ENCODE measurements around the gene PRR30. TPM values are rescaled to one million over a fixed set of nuclear protein-coding genes. Genes with fewer than 3 reads are reported as not detected.

PRR30 gene
- total RNA-seq, 1 experiment from 2014 or later = not detected

- no peak for DNase-seq (ENCODE audit: low read depth)
These were observed 39.8 kb downstream of the PRR30 start for GRCh38 chr2:27099334-27099955.

GRCh38 chr2:27097341-27097740, 41.9 kb downstream of the PRR30 start:
- DNase-seq (ENCODE audit: low read depth) = no peak

GRCh38 chr2:27096748-27097297, 42.4 kb downstream of the PRR30 start:
- DNase-seq (ENCODE audit: low read depth) = no peak

GRCh38 chr2:27095745-27096651, 43.2 kb downstream of the PRR30 start:
- peak; percentile 52 for DNase-seq (ENCODE audit: low read depth)

- DNase-seq (ENCODE audit: low read depth) = no peak
These were observed 43.8 kb downstream of the PRR30 start for GRCh38 chr2:27095427-27095744.

- no peak for DNase-seq (ENCODE audit: low read depth)
These were observed 44.7 kb downstream of the PRR30 start for GRCh38 chr2:27094353-27094984.

GRCh38 chr2:27093430-27094352, 45.5 kb downstream of the PRR30 start:
- no peak for DNase-seq (ENCODE audit: low read depth)

GRCh38 chr2:27092696-27093429, 46.3 kb downstream of the PRR30 start:
- no peak for DNase-seq (ENCODE audit: low read depth)

GRCh38 chr2:27091746-27092695, 47.2 kb downstream of the PRR30 start:
- DNase-seq (ENCODE audit: low read depth) = no peak

- no peak for DNase-seq (ENCODE audit: low read depth)
These were observed 49.9 kb downstream of the PRR30 start for GRCh38 chr2:27089111-27089954.

GRCh38 chr2:27088634-27089033, 50.6 kb downstream of the PRR30 start:
- DNase-seq (ENCODE audit: low read depth) = no peak

GRCh38 chr2:27087823-27088410, 51.3 kb downstream of the PRR30 start:
- DNase-seq (ENCODE audit: low read depth) = no peak

Other genes with a start within 250 kb of the PRR30 start
- 1.5 and 1.7 TPM in 2 replicates for gene MAPRE3, start 168.8 kb downstream of the PRR30 start, total RNA-seq (2014; rRNA removed)
- 60.0 and 61.4 TPM in 2 replicates for gene TMEM214, start 106.4 kb downstream of the PRR30 start, total RNA-seq (2014; rRNA removed)
- 26.0 and 29.2 TPM in 2 replicates for gene AGBL5, start 87.7 kb downstream of the PRR30 start, total RNA-seq (2014; rRNA removed)
- gene OST4, start 67.8 kb downstream of the PRR30 start, total RNA-seq (2014; rRNA removed) = 325 and 383 TPM in 2 replicates
- gene EMILIN1, start 60.8 kb downstream of the PRR30 start, total RNA-seq (2014; rRNA removed) = 6.1 and 11.0 TPM in 2 replicates
- 0.51 and 0.52 TPM in 2 replicates for gene KHK, start 52.6 kb downstream of the PRR30 start, total RNA-seq (2014; rRNA removed)
- 0.69 and 1.6 TPM in 2 replicates for gene CGREF1, start 20.3 kb downstream of the PRR30 start, total RNA-seq (2014; rRNA removed)
- 0.17 TPM in 1 of 2 replicates, not detected in the other for gene ABHD1, start 15.6 kb downstream of the PRR30 start, total RNA-seq (2014; rRNA removed)
- gene PREB, start 4.8 kb downstream of the PRR30 start, total RNA-seq (2014; rRNA removed) = 68.9 and 72.4 TPM in 2 replicates
- not detected in 2 replicates for gene TCF23, start 9.6 kb upstream of the PRR30 start, total RNA-seq (2014; rRNA removed)
- gene ATRAID, start 72.6 kb upstream of the PRR30 start, total RNA-seq (2014; rRNA removed) = 180 and 193 TPM in 2 replicates
- gene SLC5A6, start 72.9 kb upstream of the PRR30 start, total RNA-seq (2014; rRNA removed) = 39.6 and 54.5 TPM in 2 replicates
- gene CAD, start 78.0 kb upstream of the PRR30 start, total RNA-seq (2014; rRNA removed) = 42.7 and 44.5 TPM in 2 replicates
- gene SLC30A3, start 123.6 kb upstream of the PRR30 start, total RNA-seq (2014; rRNA removed) = 0.63 TPM in 1 of 2 replicates, not detected in the other
- not detected in 2 replicates for gene DNAJC5G, start 136.0 kb upstream of the PRR30 start, total RNA-seq (2014; rRNA removed)
- 0.11 TPM in 1 of 2 replicates, not detected in the other for gene TRIM54, start 143.0 kb upstream of the PRR30 start, total RNA-seq (2014; rRNA removed)
- gene UCN, start 169.0 kb upstream of the PRR30 start, total RNA-seq (2014; rRNA removed) = 1.2 and 2.2 TPM in 2 replicates
- 81.4 and 113 TPM in 2 replicates for gene MPV17, start 183.7 kb upstream of the PRR30 start, total RNA-seq (2014; rRNA removed)
- gene GTF3C2, start 217.4 kb upstream of the PRR30 start, total RNA-seq (2014; rRNA removed) = 42.3 and 43.5 TPM in 2 replicates
- gene EIF2B4, start 230.9 kb upstream of the PRR30 start, total RNA-seq (2014; rRNA removed) = 33.4 and 40.1 TPM in 2 replicates
- 176 and 181 TPM in 2 replicates for gene SNX17, start 231.2 kb upstream of the PRR30 start, total RNA-seq (2014; rRNA removed)
- 12.7 and 16.5 TPM in 2 replicates for gene ZNF513, start 241.3 kb upstream of the PRR30 start, total RNA-seq (2014; rRNA removed)